Measurements from ENCODE around the gene PPP4R4.

DNA sequence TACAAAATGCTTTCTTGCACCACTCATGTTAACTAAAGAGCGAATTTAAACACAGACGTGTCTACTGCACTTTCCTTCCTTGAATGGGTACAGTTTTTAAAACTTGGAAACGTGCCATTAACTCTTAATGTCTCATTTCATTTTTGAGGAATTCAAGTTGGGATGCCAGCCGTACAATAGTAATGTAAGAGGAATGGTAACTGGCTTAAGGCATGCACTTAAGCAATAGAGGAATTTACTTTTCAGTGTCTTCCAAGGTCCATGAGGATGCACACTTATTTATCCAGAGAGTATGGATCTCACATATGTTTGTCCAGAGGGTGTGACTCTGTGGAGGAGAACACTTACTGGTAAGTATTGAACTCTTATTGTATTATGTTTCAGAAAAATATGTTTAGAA, 52.9 kb downstream of the PPP4R4 start:
- TF ChIP-seq POLR2A (IDR thresholded peaks at IDR 0.05) (no peak), POLR2AphosphoS5 (IDR thresholded peaks at IDR 0.05) (no peak), EP300 (IDR thresholded peaks at IDR 0.05) (no peak)
- TF ChIP-seq, protein P1, sequence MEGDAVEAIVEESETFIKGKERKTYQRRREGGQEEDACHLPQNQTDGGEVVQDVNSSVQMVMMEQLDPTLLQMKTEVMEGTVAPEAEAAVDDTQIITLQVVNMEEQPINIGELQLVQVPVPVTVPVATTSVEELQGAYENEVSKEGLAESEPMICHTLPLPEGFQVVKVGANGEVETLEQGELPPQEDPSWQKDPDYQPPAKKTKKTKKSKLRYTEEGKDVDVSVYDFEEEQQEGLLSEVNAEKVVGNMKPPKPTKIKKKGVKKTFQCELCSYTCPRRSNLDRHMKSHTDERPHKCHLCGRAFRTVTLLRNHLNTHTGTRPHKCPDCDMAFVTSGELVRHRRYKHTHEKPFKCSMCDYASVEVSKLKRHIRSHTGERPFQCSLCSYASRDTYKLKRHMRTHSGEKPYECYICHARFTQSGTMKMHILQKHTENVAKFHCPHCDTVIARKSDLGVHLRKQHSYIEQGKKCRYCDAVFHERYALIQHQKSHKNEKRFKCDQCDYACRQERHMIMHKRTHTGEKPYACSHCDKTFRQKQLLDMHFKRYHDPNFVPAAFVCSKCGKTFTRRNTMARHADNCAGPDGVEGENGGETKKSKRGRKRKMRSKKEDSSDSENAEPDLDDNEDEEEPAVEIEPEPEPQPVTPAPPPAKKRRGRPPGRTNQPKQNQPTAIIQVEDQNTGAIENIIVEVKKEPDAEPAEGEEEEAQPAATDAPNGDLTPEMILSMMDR (IDR thresholded peaks at IDR 0.05), result no peak

Measured in upper lobe of left lung (tissue), 4 donors.